ENCODE measurements around the gene ALCAM. TPM values are rescaled to one million over a fixed set of nuclear protein-coding genes. Genes with fewer than 3 reads are reported as not detected.

The ALCAM gene
- total and polyA plus RNA-seq, 7 donors = 0.42 to 1.5 (median 0.70) TPM

- DNase-seq (no peak), ATAC-seq (no peak)
- Histone ChIP-seq H3K36me3 (ENCODE audit: insufficient read depth in 1 of 2, low read depth in 1 of 2) (no peaks in the 10 kb centered on the region), H3K27ac (no peak overlapping the region), H3K4me1 (no peaks in the 10 kb centered on the region), H3K4me3 (no peak overlapping the region), H3K27me3 (ENCODE audit: insufficient read depth in 3 of 3, low read length in 2 of 3) (no peaks in the 10 kb centered on the region), H3K9me3 (no peaks in the 10 kb centered on the region)
- intact Hi-C loops (cut with DNase I) = no loop called here
- 61 to 74% (median 71%) methylated on average over 4 of the region's 4 CpGs for WGBS, 3 donors
- TF ChIP-seq, protein P1, sequence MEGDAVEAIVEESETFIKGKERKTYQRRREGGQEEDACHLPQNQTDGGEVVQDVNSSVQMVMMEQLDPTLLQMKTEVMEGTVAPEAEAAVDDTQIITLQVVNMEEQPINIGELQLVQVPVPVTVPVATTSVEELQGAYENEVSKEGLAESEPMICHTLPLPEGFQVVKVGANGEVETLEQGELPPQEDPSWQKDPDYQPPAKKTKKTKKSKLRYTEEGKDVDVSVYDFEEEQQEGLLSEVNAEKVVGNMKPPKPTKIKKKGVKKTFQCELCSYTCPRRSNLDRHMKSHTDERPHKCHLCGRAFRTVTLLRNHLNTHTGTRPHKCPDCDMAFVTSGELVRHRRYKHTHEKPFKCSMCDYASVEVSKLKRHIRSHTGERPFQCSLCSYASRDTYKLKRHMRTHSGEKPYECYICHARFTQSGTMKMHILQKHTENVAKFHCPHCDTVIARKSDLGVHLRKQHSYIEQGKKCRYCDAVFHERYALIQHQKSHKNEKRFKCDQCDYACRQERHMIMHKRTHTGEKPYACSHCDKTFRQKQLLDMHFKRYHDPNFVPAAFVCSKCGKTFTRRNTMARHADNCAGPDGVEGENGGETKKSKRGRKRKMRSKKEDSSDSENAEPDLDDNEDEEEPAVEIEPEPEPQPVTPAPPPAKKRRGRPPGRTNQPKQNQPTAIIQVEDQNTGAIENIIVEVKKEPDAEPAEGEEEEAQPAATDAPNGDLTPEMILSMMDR (IDR thresholded peaks at IDR 0.05) = no peak
Measured at GRCh38 chr3:105525531-105525930, 158.8 kb downstream of the ALCAM start.

DNA sequence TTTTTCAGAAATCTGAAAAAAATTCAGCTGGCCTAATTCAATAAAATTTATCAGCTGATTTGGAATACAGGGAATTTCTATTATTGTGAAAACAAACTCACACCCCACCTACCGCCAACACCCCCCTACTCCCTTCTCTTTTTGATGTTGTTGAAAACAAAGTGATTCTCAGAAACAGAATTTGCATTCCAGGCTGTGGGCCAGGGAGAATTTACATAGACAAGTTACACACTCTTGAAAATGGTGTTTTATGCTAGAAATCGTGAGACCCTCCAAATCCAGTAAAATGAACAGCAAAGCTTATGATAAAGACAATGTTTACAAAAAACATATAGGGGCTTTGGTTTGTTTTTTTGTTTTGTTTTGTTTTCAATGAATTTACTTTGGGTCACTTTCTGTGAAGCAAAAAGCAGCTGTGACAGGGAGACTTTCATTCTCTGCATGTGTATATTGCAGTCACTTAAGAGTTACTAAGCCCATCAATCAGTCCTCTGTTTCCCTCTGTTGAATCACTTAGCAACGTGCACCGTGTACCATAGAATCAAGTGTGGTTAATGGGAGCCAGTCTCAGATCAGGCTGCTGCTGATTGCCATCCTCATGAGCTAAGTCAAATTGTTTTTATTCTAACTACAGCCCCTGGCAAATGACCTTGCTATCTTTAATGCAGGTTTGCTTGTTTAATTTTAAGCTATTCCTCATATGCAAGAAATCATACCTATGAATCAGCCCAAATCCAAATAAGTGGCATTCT, 159.8 kb downstream of the ALCAM start:
- Histone ChIP-seq H3K9me3 (no peaks in the 10 kb centered on the region), H3K27me3 (ENCODE audit: insufficient read depth in 3 of 3, low read length in 2 of 3) (no peaks in the 10 kb centered on the region), H3K27ac (no peak overlapping the region), H3K4me1 (no peaks in the 10 kb centered on the region), H3K36me3 (ENCODE audit: insufficient read depth in 1 of 2, low read depth in 1 of 2) (no peaks in the 10 kb centered on the region), H3K4me3 (no peak overlapping the region)
- DNase-seq = no peak
- TF ChIP-seq, protein P1 (IDR thresholded peaks at IDR 0.05) = no peak
- WGBS, 3 donors = 47 to 60% (median 55%) methylated on average over 4 of the region's 4 CpGs
- intact Hi-C loops (cut with DNase I) = no loop called here
- ATAC-seq = no peak

DNA sequence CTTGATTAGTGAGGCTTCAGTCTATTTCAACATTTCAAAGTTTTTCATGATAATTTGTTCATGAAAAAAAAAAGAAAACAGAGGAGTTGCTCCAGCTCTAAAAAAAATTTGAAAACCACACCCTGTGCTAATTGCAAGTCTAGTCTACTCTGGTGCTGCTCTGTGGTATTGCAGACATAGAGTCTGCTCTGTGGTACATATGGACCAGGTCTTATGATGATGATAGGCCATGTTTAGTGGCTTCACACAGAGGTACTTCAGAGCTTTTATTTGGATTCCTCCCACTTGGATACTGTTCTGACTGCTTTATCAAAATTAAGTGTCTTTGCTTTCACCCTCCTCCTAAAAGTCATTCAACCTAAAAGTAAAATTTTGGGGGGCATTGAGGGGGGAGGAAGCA, 160.8 kb downstream of the ALCAM start:
- H3K27ac ChIP-seq = no peak overlapping the region
- TF ChIP-seq, protein P1 (IDR thresholded peaks at IDR 0.05) = no peak
- no peaks in the 10 kb centered on the region for H3K9me3 ChIP-seq
- no peaks in the 10 kb centered on the region for H3K27me3 ChIP-seq (ENCODE audit: insufficient read depth in 3 of 3, low read length in 2 of 3)
- no peaks in the 10 kb centered on the region for H3K4me1 ChIP-seq
- intact Hi-C loops (cut with DNase I) = no loop called here
- no peaks in the 10 kb centered on the region for H3K36me3 ChIP-seq (ENCODE audit: insufficient read depth in 1 of 2, low read depth in 1 of 2)
- ATAC-seq (no peak), DNase-seq (no peak)
- no peak overlapping the region for H3K4me3 ChIP-seq

GRCh38 chr3:105527949-105528348, 161.2 kb downstream of the ALCAM start:
- Histone ChIP-seq H3K4me1 (no peaks in the 10 kb centered on the region), H3K9me3 (no peaks in the 10 kb centered on the region), H3K27ac (no peak overlapping the region), H3K27me3 (ENCODE audit: insufficient read depth in 3 of 3, low read length in 2 of 3) (no peaks in the 10 kb centered on the region), H3K4me3 (no peak overlapping the region), H3K36me3 (ENCODE audit: insufficient read depth in 1 of 2, low read depth in 1 of 2) (no peaks in the 10 kb centered on the region)
- 43 to 63% (median 58%) methylated on average over 3 of the region's 3 CpGs for WGBS, 3 donors
- DNase-seq (no peak), ATAC-seq (no peak)
- TF ChIP-seq, protein P1 (IDR thresholded peaks at IDR 0.05) = no peak
- intact Hi-C loops (cut with DNase I) = no loop called here

- no peak overlapping the region for H3K27ac ChIP-seq
- WGBS, 3 donors = 90 to 99% (median 96%) methylated on average over 2 of the region's 2 CpGs
- H3K36me3 ChIP-seq (ENCODE audit: insufficient read depth in 1 of 2, low read depth in 1 of 2) = no peaks in the 10 kb centered on the region
- H3K27me3 ChIP-seq (ENCODE audit: insufficient read depth in 3 of 3, low read length in 2 of 3) = no peaks in the 10 kb centered on the region
- no peak for DNase-seq
- intact Hi-C loops (cut with DNase I) = no loop called here
- no peak for ATAC-seq
- TF ChIP-seq, protein P1 (IDR thresholded peaks at IDR 0.05) = no peak
- H3K9me3 ChIP-seq = no peaks in the 10 kb centered on the region
- no peak overlapping the region for H3K4me3 ChIP-seq
- no peaks in the 10 kb centered on the region for H3K4me1 ChIP-seq
Measured at GRCh38 chr3:105528955-105529354, 162.2 kb downstream of the ALCAM start.
